WERI-Rb-1 (cell line): Measurements from ENCODE around the gene SEMA3F.
A peak's percentile ranks its signal among the peaks of the same experiment; 100 is the strongest.

Experiments
- DNase-seq: peaks from one replicate; pipeline ENCODE4 v3.0.0-alpha.2; 2020
- H3K27ac ChIP-seq: fragments of 250-450 bp; sonication (Bioruptor Pico); 2 replicates; pipeline ENCODE4 v1.5.1; 2020; ENCODE audit warnings: mild to moderate bottlenecking, moderate library complexity
- H3K27me3 ChIP-seq: fragments of 250-450 bp; sonication (Bioruptor Pico); 2 replicates; pipeline ENCODE4 v1.5.1; 2021; ENCODE audit warnings: mild to moderate bottlenecking, low read depth, moderate library complexity; ENCODE audit not compliant: insufficient read depth, severe bottlenecking
- H3K36me3 ChIP-seq: fragments of 250-450 bp; sonication (Bioruptor Pico); 2 replicates; pipeline ENCODE4 v1.5.1; 2020; ENCODE audit warnings: mild to moderate bottlenecking, moderate library complexity
- H3K4me3 ChIP-seq: 2 replicates; pipeline ENCODE4 v1.5.1; 2011; ENCODE audit warnings: low read depth, mild to moderate bottlenecking, control low read depth, low read length
- H3K9me3 ChIP-seq: fragments of 250-450 bp; sonication (Bioruptor Pico); 2 replicates; pipeline ENCODE4 v1.5.1; 2021; ENCODE audit warnings: mild to moderate bottlenecking, moderate library complexity; ENCODE audit not compliant: severe bottlenecking
- TF ChIP-seq, protein P1 (sequence below): IDR thresholded peaks from 2 replicates; pipeline ENCODE4 v1.5.1; 2011; ENCODE audit warnings: low read depth, mild to moderate bottlenecking, control low read depth, inconsistent platforms, low read length

The SEMA3F gene

DNA sequence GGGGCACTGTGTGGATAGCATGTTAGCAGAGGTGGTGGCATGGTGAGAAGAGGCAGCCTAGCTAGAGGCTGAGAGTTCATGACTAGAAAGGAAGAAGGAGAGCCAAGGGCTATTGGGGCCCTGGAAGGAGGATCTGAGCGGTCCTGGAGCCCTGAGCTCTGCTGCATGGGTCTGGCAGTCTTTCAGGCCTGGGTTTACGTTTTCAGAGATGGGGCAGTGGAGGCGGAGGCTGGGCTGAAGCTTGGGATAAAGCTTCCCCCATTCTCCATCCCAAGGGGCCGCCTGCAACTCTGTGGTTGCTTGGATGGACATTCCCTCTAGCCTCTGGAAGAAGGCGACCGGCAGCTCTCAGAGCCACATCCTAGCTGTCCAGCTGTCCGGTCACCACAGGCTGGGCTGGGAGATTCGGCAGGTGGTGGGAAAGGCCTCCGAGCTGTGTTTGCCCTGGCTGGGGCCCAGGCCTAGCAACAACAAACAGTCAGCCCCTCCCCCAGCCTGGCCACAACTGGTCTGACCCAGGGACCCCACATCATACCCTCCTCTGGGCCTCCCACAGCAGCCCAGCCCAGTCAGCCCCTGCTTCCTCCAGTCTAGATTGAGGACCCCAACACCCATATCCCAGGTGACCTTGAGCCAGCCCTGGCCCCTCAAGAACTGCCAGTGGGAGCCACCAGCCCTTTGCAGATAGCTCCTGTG lies 48.1 kb downstream of the SEMA3F start:
- Histone ChIP-seq H3K27ac (peak overlapping the region; percentile 83), H3K27me3 (no peaks in the 10 kb centered on the region), H3K36me3 (no peaks in the 10 kb centered on the region; the same call in 1 of the 2 replicates), H3K4me3 (no peak overlapping the region), H3K9me3 (no peaks in the 10 kb centered on the region)
- peak; percentile 24 for DNase-seq
- TF ChIP-seq, protein P1, sequence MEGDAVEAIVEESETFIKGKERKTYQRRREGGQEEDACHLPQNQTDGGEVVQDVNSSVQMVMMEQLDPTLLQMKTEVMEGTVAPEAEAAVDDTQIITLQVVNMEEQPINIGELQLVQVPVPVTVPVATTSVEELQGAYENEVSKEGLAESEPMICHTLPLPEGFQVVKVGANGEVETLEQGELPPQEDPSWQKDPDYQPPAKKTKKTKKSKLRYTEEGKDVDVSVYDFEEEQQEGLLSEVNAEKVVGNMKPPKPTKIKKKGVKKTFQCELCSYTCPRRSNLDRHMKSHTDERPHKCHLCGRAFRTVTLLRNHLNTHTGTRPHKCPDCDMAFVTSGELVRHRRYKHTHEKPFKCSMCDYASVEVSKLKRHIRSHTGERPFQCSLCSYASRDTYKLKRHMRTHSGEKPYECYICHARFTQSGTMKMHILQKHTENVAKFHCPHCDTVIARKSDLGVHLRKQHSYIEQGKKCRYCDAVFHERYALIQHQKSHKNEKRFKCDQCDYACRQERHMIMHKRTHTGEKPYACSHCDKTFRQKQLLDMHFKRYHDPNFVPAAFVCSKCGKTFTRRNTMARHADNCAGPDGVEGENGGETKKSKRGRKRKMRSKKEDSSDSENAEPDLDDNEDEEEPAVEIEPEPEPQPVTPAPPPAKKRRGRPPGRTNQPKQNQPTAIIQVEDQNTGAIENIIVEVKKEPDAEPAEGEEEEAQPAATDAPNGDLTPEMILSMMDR = no peak

DNA sequence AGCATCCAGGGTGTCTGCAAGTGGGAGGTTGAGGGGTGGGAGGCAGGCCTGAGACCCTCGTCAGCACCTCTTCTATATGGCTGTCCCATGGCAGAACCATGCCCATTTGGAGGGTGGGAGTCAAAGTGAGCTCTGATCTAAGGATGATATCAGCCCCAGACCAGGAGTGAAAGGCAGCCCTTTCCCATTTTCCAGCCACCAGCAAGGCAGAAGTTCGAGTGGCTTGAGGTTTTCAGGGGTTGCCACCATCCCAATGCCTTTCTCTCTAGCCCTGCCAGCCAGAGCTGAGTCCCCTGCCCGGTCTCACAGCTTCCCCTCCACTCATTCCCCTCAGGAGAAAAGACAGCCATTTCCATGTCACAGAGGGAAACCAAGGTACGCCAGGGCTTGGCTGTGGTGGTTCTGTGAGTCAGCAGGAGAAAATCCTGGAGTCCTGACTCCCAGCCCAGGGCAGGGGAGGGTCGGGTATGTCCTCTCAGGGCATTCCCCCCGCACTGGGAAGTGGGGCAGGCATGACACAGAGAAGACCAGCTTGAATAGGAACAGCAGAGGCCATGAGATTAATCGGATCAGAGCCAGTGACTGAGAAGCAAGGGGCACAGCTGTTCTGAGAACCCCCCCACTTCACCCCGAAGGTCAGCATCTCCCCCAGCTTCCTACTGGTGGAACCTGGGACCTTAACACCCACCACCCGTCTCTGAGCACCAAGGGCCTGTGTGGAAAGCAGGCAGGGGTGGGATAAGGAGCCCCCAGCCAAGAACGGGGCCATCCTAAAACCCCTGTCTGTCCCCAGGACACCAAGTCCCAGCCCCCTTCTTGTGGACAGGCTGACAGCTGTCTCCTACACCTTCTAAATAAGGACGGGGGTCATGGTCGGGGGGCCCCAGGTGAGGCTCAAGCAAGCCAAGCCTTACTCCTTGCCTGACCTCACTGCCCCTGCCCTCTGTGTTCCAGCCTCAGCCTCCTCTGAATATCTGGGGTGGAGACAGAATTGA lies 49.0 kb downstream of the SEMA3F start:
- H3K9me3 ChIP-seq = no peaks in the 10 kb centered on the region
- H3K27me3 ChIP-seq = no peaks in the 10 kb centered on the region
- TF ChIP-seq, protein P1 = no peak
- peak overlapping the region; percentile 83 for H3K27ac ChIP-seq
- H3K4me3 ChIP-seq = peak overlapping the region; percentile 37
- no peaks in the 10 kb centered on the region; the same call in 1 of the 2 replicates for H3K36me3 ChIP-seq
- peak; percentile 88 for DNase-seq

DNA sequence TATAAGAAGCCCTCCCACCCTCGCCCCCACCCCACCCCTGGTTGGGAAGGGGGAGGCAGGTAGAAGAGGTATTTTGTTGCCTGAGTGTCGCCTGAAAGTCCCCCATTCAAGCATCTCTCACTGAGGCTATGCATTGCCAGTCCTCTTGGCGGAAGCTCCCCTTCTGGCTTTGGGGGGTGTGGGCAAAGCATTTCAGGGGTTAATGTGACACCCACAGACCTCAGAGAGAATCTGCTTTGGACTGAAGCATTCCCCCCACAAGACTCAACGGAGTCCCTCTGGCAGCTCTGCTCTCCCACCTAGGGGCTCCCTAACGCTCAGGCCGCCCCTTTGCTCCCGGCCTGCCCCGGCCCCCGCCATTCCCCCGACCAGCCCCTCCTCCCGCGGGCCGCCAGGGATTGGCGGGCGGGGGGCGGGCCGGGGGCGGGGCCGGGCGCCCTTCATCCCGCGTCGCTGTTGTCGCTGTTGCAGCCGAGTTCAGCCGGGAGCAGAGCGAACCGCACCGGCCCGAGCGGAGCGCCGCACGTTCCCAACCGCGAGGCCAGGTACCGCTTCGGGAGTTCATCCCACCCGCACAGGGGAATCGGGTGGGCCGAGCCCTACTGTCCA lies 49.8 kb downstream of the SEMA3F start, which contains the start of gene SLC38A3:
TSS of gene SLC38A3 (plus strand) at position 468 of the 609 bp plus-strand sequence. CDS start 8,929 bp downstream, outside the sequence.
- TF ChIP-seq, protein P1 = no peak
- Histone ChIP-seq H3K9me3 (no peaks in the 10 kb centered on the region), H3K27me3 (no peaks in the 10 kb centered on the region), H3K4me3 (peak within 1 kb of the TSS; percentile 81), H3K36me3 (no peaks in the 10 kb centered on the region; the same call in 1 of the 2 replicates), H3K27ac (peak within 1 kb of the TSS; percentile 83)
- peak; percentile 69 for DNase-seq

DNA sequence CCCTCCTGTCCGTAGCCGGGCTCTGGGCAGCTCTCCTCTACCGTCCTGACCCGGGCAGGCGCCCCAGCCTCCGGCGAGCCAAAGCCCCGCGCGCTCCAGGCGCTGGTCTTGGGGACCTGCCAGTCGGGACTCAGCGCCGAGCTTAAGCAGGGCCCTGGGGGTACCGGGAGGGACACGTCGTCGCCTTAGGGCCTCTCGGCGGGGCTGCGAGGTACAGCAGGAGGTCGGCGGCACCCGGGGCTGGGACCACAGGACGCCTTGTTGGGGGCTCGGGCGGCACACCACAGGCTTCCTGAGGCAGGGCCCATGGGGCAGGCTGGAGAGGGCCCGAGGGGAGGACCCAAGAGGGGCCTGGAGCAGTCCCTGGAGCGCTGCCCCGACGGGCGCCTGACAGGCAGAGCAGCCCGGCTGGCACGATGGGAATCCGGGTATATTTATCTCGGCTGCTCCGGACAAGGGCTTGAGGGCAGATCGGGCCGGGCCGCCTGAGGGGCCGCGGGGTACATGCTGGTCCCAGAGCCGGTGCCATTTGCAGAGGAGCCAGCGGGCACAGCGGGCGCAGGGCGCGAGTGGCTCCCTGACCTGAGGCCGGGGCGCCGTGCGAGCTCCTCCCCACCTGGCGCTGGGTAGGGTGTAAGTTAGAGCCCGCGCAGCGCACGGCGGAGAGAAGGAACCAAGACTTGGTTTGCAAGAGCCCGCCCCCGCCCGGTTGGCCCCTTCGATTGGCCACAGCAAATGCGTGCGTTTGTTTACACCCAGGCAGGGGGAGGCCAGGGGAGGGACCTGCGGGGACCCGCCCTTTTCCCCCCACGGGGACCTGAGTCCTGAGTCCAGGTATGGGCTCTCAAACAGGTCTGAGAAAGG lies 50.5 kb downstream of the SEMA3F start:
- peak; percentile 89 for DNase-seq
- no peaks in the 10 kb centered on the region for H3K27me3 ChIP-seq
- H3K36me3 ChIP-seq = no peaks in the 10 kb centered on the region; the same call in 1 of the 2 replicates
- peak overlapping the region; percentile 81 for H3K4me3 ChIP-seq
- H3K9me3 ChIP-seq = no peaks in the 10 kb centered on the region
- H3K27ac ChIP-seq = peak overlapping the region; percentile 83
- TF ChIP-seq, protein P1 = no peak
